NAMALWA (cell line): ENCODE data around the gene CACNA2D2.
A peak's percentile ranks its signal among the peaks of the same experiment; 100 is the strongest.

Source experiments
- DNase-seq: peaks from one replicate; pipeline ENCODE4 v3.0.0-alpha.2; 2015; ENCODE audit warnings: low spot score

Gene CACNA2D2

DNA sequence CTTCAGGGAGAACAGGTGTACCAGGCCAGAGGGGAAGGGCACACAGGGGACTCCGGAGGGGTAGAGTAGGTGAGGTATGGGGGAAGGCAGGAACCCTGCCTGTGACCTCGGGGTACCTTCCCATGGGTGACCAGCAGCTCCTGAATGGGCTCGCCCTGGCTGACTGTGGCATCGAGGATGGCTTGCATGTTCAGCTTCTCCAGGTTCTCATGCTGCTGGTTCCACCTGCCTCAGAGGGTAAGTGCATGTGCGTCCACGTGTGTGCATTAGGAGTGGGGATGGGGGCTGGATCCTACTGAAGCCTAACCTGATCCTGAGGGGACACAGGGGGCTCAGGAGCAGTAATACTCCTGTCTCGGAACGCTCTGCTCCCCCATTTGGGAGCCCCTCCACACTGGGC, 158.4 kb downstream of the CACNA2D2 start:
- DNase-seq: no peak

GRCh38 chr3:50342813-50343633, 160.4 kb downstream of the CACNA2D2 start:
- no peak for DNase-seq

- DNase-seq: no peak
These were observed 161.3 kb downstream of the CACNA2D2 start for GRCh38 chr3:50341996-50342650.

DNA sequence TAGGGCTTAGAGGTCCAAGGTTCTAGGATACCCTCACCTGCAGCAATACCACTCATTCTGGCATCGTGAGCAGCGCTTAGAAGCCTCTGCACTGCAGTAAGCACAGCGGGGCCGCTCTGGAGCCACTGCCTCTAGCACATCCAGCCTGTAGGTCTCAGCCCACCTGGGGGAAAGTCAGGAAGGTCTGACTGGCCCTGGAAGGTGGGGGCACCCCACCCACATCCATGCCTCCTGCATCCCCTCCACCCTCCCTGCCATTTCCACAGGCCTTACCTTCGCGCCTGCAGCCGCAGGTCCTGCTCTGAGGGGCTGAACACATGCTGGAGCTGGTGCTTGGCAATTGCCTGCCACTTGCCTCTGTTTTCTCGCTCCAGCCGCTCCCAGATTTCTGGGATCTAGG, 161.9 kb downstream of the CACNA2D2 start:
- no peak for DNase-seq

GRCh38 chr3:50340448-50341329, 162.7 kb downstream of the CACNA2D2 start, which contains the start of gene RASSF1:
TSS of gene RASSF1 (minus strand) at chr3:50340836. CDS start at chr3:50340805, 31 bp downstream.
- DNase-seq: no peak

DNA sequence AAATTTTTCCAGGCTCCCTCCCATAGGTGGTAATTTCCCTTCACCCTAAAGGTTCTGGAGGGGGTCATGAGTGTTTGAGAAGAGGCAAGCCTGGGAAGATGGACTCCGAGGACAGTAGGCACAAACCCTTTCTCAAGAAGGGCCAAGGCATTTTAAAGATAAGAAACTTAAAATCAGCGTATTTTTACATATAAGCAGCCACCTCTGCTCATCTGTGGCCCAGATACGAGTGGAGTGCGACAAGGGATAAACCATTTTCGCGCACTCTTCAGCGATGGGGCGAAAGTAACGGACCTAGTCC, 163.3 kb downstream of the CACNA2D2 start:
- no peak for DNase-seq

DNA sequence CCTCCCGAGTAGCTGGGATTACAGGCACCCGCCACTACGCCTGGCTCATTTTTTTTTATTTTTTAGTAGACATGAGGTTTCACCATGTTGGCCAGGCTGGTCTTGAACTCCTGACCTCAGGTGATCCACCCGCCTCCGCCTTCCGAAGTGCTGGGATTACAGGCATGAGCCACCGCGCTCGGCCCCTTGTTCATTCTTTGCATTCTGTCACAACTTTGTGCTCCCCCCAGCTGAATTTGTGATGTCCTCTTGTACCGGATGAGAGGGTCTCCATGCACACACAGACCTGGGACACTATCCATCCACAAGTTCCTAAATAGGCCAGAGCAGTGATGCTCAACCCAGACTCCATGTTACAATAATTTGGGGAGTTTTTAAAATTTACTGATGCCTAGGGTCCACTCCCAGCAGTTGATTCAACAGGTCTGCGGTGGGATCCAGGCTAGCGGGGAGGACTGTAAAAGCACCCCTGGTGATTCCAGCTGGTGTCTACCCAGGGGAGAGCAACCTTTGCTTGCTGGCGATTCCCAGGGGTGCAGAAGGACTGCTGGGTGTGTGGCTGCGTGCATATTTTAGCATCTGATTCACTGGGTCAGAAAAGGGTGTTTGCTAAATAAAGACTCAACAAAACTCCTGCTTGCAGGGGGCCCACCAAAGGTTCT, 163.8 kb downstream of the CACNA2D2 start:
- DNase-seq: no peak

DNA sequence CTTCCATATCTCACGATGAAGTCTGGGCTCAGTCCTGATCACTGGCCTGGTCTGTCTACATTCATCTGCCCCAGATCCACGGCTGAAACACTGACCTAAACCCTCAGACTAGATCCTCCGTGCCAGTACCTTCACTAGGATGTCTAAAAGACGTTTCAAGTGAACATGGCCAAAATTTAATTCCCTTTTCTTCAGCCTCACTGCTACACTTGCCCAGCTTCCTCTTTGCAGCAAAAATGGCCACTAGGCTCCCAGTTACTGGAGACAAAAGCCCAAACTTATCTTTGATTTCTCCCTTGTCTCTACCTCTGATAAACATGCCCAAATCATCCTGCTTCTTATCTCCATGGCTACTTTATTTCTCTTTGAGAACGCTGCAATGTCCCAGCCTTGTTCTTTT, 164.5 kb downstream of the CACNA2D2 start:
- no peak for DNase-seq

DNA sequence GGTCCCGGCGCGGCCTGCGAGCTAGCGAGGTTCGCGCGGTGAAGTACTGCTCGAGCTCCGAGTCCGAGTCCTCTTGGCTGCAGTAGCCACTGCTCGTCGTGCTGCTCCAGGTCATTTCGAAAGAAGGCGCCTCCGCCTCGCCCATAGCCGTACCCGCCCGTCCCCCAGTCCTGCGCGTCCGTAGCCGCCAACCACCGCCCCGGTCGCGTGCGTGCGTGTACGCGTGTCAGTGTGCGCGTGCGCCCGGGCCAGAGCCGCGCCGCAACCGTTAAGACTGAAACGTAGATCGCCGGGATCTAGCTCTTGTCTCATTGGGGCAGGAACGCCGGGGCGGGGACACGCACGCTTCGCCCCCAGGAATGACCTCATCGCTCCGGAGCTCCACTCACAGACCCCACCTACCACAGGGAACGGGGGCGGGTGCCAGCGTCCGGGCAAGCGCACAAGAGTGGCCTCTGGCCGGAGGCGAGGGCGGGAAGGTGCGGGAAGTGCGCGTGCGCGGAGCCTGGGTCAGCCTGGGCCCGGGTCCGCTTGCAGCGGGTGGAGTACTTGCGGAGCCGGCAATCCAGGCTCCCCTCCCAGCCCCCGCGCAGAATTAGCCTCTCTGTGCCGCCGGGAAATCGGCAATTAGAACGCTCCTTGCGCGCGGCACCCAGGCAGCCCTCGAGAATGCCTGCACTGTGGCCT, 166.1 kb downstream of the CACNA2D2 start:
- peak; percentile 93 for DNase-seq

GRCh38 chr3:50336452-50337174, 166.8 kb downstream of the CACNA2D2 start:
- no peak for DNase-seq

DNA sequence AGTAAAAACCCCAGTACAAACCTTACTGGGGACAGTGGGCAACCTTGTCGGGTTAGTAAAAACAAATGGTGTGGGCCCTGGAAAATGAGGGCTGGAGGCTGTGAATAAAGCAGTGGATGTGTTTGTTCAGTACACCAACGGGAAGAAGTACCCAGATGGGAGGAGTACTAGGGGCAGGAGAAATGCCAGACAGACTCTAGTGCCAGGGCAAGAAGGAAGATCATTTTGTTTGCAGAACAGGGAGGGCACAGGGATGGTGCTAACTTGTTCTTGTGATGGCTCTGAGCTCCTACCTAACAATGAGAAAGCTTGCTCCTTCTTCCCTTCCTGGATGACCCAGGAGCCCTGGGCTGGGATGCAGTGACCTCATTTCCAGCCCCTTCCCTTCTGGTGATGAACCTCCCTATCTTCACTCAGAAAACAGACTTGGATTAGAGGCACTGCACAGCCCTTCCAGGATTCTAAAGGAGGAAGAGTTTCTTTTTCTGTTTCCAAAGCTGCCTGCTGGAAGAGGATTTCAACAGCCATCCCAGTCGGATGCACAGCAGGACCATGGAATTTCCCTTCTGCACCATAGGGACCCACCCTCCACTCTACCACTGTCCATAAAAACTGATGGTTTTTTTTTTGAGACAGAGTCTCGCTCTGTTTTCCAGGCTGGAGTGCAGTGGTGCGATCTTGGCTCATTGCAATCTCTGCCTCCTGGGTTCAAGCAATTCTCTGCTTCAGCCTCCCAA, 168.9 kb downstream of the CACNA2D2 start:
- DNase-seq: no peak

DNA sequence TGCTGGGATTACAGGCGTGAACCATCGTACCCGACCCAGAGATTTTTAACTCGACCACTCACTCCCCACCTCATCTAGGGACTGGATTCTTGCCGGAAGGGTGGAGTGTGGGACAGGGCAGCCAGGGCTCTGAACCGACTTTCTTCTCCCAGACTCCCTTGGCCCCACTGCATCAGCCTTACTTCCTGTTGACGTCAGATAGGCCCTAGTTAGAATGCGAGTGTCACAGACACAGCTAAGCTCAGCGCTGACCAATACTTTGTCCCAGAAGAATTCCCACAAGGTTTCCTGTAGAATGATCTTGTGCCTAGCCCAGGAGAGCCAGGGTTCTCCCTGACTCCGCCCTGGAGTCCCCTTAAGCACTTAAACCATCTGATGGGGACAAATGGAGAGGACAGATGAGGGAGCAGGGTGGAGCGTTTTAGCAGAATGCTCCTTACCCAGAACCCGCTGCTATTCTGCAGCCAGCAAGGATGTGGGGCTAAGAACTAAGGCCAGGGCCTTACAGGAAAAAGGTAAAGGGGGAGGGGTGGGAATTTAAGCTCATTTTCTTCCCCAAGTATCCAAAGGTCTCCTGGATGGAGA, 169.6 kb downstream of the CACNA2D2 start:
- no peak for DNase-seq

- DNase-seq: no peak
These were observed 172.0 kb downstream of the CACNA2D2 start for GRCh38 chr3:50331364-50331907.

GRCh38 chr3:50330330-50330729, 173.1 kb downstream of the CACNA2D2 start:
- no peak for DNase-seq

DNA sequence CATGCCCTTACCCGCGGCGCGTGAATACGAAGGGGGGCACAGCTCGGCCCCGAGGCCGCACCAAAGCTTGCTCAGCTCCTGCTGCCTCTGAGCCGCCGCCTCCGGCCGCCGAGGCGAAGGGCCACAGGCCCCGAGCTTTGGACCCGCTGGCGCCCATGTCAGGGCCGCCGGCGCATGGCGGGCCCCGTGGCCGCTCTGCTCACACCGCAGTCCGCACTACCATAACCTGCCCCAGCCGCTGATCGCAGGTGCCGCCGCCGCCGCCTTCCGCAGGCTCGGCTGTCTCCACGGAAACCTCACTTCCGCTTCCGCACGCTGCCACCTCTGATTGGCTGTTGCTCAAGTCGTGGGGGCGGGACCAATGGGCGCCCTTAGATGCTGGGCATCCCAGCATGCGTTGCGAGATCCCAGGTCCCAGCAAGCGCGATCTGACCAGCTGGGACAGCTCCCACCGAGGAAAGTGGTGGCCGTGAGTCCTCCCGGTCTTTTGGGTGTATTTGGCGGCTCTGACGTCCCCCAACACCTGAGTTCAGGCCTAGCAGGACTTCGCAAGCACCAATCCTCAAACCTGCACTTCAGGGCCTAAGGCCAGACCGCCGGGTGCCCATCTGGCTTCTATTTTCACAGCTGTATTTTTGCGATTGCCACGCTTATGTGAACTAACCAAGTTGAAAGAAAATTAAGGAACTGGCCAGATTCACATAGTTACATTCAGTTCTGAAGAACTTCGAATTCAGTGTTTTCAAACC, 175.3 kb downstream of the CACNA2D2 start, which contains the start of gene TUSC2:
Gene TUSC2 (minus strand): TSS at position 281 of the 749 bp plus-strand sequence. CDS start 124 bp downstream, at position 157.
- peak; percentile 93 for DNase-seq

DNA sequence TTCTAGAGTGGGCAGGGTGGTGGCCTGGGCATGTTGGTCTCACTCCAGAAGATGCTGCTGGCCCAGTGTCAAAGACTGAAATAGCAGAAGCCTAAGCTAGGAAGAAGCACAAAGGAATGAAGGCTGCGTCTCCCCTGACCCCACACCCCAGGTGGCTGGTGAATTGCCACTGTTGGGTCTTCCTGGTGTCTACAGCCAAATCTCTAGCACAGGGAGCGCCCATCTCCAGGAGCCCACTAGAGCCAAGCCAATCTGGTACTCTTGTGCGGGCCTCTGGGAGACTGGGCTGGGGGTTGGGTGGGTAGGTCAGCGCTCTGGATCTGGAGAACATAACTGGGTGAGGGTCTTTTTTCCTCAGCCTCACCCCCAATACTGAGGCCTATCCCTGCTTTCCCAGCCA, 176.3 kb downstream of the CACNA2D2 start:
- DNase-seq: no peak

GRCh38 chr3:50326182-50326541, 177.3 kb downstream of the CACNA2D2 start:
- DNase-seq: no peak

- no peak for DNase-seq
These were observed 177.8 kb downstream of the CACNA2D2 start for GRCh38 chr3:50325497-50326181.
